AG04449 (cell line): Measurements from ENCODE around the gene NHERF1.

ENCODE experiments used
- CTCF ChIA-PET: fragments of 350-600 bp; formaldehyde crosslinking; extraction: SDS; loops from one replicate; lab custom pipeline; 2021; ENCODE audit warnings: antibody characterized with exemption; lab: Yijun Ruan, JAX
- POLR2A ChIA-PET: fragments of 400-600, 350-600 bp; formaldehyde crosslinking; extraction: SDS; loops from one replicate; lab custom pipeline; 2020; ENCODE audit warnings: antibody characterized with exemption, inconsistent platforms; lab: Yijun Ruan, JAX
- DNase-seq: peaks from one replicate; pipeline ENCODE4 v3.0.0-alpha.2; 2010; ENCODE audit warnings: low read depth, low spot score
- H3K4me3 ChIP-seq: 2 replicates; pipeline ENCODE4 v1.5.1; 2011; ENCODE audit warnings: low read depth, mild to moderate bottlenecking, control low read depth, low read length
- TF ChIP-seq, protein P1 (sequence below): IDR thresholded peaks from one replicate; pipeline ENCODE4 v1.5.1; 2011; ENCODE audit warnings: mild to moderate bottlenecking, moderate library complexity, low read length, control low read depth, inconsistent platforms; ENCODE audit not compliant: insufficient read depth; ENCODE audit errors: missing control alignments

The NHERF1 gene

DNA sequence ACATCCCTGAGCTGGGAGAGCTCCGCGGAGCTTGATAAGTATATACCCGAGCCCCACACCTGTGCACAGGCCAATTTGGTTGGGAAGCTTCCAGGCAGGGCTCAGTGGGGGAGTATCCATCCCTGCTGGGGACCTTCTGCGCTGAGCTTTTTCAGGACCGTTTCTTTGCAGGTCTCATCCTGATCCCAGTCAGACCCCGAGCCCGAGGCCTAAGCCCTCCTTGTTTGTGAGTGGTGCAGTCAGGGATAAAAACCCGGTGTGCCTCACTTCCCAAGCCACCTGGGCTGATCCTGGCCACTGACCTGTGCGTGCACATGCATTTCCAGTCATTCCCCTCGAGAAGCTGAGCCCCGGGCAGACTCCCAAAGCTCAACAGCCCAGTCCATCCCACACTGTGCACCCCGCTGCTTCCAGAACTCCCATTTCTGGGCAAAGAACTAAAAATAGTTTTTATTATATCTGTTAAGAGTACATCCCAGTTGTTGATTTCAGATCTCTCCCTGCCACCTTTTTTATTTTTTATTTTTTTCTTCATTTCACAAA lies 55.0 kb downstream of the NHERF1 start:
- no peak for DNase-seq
- H3K4me3 ChIP-seq: no peak overlapping the region
- TF ChIP-seq, protein P1, sequence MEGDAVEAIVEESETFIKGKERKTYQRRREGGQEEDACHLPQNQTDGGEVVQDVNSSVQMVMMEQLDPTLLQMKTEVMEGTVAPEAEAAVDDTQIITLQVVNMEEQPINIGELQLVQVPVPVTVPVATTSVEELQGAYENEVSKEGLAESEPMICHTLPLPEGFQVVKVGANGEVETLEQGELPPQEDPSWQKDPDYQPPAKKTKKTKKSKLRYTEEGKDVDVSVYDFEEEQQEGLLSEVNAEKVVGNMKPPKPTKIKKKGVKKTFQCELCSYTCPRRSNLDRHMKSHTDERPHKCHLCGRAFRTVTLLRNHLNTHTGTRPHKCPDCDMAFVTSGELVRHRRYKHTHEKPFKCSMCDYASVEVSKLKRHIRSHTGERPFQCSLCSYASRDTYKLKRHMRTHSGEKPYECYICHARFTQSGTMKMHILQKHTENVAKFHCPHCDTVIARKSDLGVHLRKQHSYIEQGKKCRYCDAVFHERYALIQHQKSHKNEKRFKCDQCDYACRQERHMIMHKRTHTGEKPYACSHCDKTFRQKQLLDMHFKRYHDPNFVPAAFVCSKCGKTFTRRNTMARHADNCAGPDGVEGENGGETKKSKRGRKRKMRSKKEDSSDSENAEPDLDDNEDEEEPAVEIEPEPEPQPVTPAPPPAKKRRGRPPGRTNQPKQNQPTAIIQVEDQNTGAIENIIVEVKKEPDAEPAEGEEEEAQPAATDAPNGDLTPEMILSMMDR: no peak
- CTCF ChIA-PET: interaction anchor here (1.1 to 21.5 kb wide), 4 partner anchors 11 to 155 kb away, joined by 3 to 692 read pairs (median 52); partner anchors contain the start of gene GRIN2C
- POLR2A ChIA-PET: no interaction called here

DNA sequence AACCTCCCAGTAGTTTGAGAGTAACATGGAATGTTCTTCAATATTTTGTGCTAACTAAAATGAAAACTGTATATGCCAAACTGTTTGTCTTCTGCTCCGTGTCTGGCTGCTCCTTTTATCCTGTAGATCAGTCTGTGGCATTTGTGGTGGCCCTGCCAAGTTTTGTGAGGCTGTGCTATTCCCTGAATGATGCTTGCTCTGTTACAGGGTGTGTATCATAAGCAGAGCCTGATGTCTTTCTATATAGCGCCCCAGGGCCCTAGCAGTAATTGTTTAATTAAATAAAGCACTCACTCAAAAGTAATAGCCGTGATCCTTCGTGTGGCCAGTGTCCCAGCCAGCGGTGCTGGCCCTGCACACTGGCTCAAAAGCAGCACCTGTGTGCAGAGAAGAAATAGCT lies 55.5 kb downstream of the NHERF1 start:
- H3K4me3 ChIP-seq: no peak overlapping the region
- POLR2A ChIA-PET: no interaction called here
- TF ChIP-seq, protein P1: no peak
- DNase-seq: no peak
- CTCF ChIA-PET: interaction anchor here (1.1 to 21.5 kb wide), 4 partner anchors 11 to 154 kb away, joined by 3 to 692 read pairs (median 52); partner anchors contain the start of gene GRIN2C

DNA sequence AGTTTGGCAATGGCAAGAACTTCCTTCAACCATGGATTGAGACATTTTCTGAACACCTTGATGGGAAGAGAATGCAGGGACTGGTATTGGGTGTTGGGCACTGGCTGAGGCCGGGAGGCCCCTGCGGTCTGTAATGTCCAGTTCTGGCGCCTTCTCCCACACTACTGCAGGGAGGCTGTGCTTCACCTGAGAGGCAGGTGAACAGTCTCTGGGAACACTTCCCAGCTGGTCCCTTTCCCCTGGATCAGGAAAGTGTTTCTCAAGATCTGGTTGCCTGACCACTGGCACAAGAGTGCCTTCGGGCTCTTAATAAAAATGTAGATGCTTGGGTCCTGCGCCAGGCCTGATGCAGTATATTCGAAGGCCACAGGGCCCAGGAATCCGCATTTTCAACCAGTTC lies 56.3 kb downstream of the NHERF1 start:
- no peak for DNase-seq
- POLR2A ChIA-PET: no interaction called here
- H3K4me3 ChIP-seq: no peak overlapping the region
- CTCF ChIA-PET: interaction anchor here (0.7 to 21.5 kb wide), 6 partner anchors 12 to 153 kb away, joined by 3 to 692 read pairs (median 4); partner anchors contain the start of gene GRIN2C
- TF ChIP-seq, protein P1: no peak

DNA sequence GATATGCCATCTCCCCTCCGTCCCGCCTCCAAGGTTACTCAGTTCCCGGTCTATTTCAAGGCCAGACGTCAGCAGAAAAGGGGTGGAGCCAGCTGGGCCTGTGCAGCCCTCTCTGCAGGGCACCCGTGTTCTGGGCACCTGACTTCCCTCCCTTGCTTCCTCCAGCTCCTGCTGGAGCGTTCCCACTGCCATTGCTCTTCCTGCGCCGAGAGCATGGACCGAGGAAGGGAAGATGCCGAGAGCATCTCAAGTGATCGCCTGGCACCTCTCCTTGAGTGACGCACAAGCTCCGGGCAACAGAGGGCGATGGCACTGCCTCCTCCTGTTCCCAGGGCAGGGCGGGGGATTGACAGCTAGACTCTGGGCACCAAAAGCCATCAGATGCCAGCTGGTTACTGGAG lies 57.2 kb downstream of the NHERF1 start:
- ChIA-PET CTCF (interaction anchor here (0.7 to 11.8 kb wide), 3 partner anchors 13 to 60 kb away, joined by 3 to 100 read pairs (median 4); no protein-coding TSS in a partner anchor), POLR2A (no interaction called here)
- TF ChIP-seq, protein P1: no peak
- no peak for DNase-seq
- H3K4me3 ChIP-seq: no peak overlapping the region

DNA sequence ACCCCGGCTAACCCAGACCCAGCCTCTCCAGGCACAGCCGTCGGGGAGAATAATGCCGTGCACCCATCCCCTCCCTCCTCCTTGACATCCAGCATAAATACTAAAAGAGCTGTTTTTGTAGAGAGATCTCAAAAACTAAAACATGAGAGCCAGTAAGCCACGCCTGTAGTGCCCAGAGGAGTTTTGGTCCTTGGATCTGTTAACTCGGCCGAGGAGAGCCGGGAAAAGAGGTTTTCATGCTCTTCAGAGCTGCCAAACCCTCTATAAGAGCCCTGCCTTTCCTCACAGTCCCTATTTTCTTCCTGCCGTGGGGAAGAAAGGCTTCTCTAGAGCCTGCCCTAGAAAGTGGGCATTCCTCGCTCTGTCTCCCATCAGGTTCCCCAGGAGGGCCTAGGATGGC lies 57.9 kb downstream of the NHERF1 start:
- H3K4me3 ChIP-seq: no peak overlapping the region
- CTCF ChIA-PET: interaction anchor here (1.9 to 11.8 kb wide), 2 partner anchors 14 to 57 kb away, joined by 7 to 100 read pairs; no protein-coding TSS in a partner anchor
- POLR2A ChIA-PET: no interaction called here
- DNase-seq: no peak
- TF ChIP-seq, protein P1: no peak

DNA sequence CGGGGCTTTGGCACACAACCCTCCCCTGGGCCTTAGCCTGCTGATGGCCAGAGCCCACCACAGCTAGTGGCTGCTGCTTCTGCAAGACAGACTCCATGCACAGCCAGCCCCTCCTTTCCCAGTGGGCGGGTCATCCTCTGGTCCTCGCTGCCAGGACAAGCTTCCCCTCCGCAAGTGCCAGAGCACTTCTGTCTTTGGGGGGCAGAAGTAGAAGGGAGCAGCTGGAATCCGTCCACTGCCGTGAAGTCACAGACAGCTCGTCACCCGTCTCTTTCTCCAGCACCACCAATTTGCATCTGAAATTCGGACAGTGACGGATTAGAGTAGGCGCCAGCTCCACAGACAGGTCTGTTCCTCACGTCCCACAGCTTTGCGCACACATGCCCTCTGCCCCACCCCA lies 59.0 kb downstream of the NHERF1 start:
- ChIA-PET POLR2A (no interaction called here), CTCF (interaction anchor here (1.0 to 11.8 kb wide), 4 partner anchors 15 to 151 kb away, joined by 3 to 100 read pairs (median 5); no protein-coding TSS in a partner anchor)
- TF ChIP-seq, protein P1: no peak
- DNase-seq: no peak
- H3K4me3 ChIP-seq: no peak overlapping the region
